Parathyroid adenoma (tissue), 2 donors: ENCODE results near the gene DLX2.

ENCODE experiments used
- H2AFZ ChIP-seq: fragments of 300-600 bp; sonication (generic); one replicate; pipeline ENCODE4 v1.7.0; 2017; ENCODE audit warnings: antibody characterized with exemption, mild to moderate bottlenecking
- H3K27ac ChIP-seq: fragments of 300-600 bp; sonication (generic); one replicate; pipeline ENCODE4 v1.7.0; 2017
- H3K27me3 ChIP-seq: fragments of 300-600 bp; sonication (generic); one replicate; pipeline ENCODE4 v1.7.0; 2017; ENCODE audit warnings: low read length; ENCODE audit not compliant: control insufficient read depth, insufficient read depth
- H3K36me3 ChIP-seq: fragments of 300-600 bp; sonication (generic); one replicate; pipeline ENCODE4 v1.7.0; 2017; ENCODE audit warnings: low read length; ENCODE audit not compliant: control insufficient read depth, insufficient read depth
- H3K4me1 ChIP-seq: fragments of 300-600 bp; sonication (generic); one replicate; pipeline ENCODE4 v1.7.0; 2017; ENCODE audit warnings: control low read depth
- H3K4me2 ChIP-seq: fragments of 300-600 bp; sonication (generic); one replicate; pipeline ENCODE4 v1.7.0; 2017; ENCODE audit warnings: low read length
- H3K4me3 ChIP-seq: fragments of 300-600 bp; sonication (generic); one replicate; pipeline ENCODE4 v1.7.0; 2017; ENCODE audit warnings: low read depth, low read length
- H3K79me2 ChIP-seq: fragments of 300-600 bp; sonication (generic); one replicate; pipeline ENCODE4 v1.7.0; 2017; ENCODE audit warnings: control low read depth
- H3K9ac ChIP-seq: fragments of 300-600 bp; sonication (generic); one replicate; pipeline ENCODE4 v1.7.0; 2017; ENCODE audit warnings: mild to moderate bottlenecking
- H3K9me3 ChIP-seq: fragments of 300-600 bp; sonication (generic); one replicate; pipeline ENCODE4 v1.7.0; 2017; ENCODE audit warnings: low read length; ENCODE audit not compliant: control insufficient read depth
- TF ChIP-seq, protein P1 (sequence below): fragments of 300-600 bp; sonication (generic); IDR thresholded peaks from one replicate; pipeline ENCODE4 v1.7.0; 2017; ENCODE audit warnings: antibody characterized with exemption, mild to moderate bottlenecking
- donor health status: primary hyperparathyroidism.

Gene DLX2

DNA sequence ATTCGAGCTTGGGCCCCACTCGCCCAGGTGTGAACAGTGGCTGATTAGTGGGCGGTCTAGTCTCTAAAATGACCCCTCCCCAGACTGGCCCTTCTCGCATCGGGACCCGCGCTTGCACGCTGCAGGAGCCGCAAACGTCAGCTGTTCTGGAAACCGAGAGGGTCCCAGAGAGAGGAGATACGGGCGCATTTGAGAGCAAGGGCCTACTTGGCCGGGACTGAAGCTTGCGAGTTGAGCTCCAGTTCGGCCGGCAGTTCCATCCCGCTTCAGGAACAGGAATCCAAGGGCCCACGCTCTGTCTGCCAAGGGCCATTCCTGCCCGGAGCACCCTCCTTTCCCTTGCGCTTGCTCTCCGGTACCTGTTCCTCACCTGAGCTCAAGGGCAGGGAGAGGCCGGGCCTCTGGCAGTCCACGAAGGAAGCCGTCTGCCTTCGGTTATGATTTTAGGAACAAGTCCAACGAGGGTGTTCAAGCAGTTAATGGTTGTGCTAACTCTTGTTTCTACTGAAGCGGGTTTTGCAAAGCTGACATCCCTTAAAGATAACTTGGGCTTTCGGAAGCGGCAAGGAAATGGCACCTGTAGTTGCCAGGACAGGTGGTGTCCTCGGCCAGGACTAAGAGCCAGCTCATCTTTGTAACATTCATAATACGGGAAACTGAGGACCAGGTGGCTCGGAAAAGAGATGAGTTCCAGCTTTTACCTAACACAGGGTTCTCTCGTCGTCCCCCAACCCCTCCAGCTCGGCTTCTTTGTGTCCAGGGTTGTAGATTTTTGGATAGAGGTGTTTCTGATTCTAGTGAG lies 21.3 kb downstream of the DLX2 start:
- Histone ChIP-seq H2AFZ (no peak overlapping the region), H3K27ac (no peak overlapping the region), H3K4me2 (no peak overlapping the region), H3K79me2 (no peaks in the 10 kb centered on the region), H3K9me3 (peaks cover 4% of the 10 kb centered on the region), H3K27me3 (peaks cover 22% of the 10 kb centered on the region), H3K4me1 (no peaks in the 10 kb centered on the region), H3K36me3 (no peaks in the 10 kb centered on the region), H3K9ac (no peak overlapping the region), H3K4me3 (no peak overlapping the region)
- TF ChIP-seq, protein P1, sequence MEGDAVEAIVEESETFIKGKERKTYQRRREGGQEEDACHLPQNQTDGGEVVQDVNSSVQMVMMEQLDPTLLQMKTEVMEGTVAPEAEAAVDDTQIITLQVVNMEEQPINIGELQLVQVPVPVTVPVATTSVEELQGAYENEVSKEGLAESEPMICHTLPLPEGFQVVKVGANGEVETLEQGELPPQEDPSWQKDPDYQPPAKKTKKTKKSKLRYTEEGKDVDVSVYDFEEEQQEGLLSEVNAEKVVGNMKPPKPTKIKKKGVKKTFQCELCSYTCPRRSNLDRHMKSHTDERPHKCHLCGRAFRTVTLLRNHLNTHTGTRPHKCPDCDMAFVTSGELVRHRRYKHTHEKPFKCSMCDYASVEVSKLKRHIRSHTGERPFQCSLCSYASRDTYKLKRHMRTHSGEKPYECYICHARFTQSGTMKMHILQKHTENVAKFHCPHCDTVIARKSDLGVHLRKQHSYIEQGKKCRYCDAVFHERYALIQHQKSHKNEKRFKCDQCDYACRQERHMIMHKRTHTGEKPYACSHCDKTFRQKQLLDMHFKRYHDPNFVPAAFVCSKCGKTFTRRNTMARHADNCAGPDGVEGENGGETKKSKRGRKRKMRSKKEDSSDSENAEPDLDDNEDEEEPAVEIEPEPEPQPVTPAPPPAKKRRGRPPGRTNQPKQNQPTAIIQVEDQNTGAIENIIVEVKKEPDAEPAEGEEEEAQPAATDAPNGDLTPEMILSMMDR, result no peak

DNA sequence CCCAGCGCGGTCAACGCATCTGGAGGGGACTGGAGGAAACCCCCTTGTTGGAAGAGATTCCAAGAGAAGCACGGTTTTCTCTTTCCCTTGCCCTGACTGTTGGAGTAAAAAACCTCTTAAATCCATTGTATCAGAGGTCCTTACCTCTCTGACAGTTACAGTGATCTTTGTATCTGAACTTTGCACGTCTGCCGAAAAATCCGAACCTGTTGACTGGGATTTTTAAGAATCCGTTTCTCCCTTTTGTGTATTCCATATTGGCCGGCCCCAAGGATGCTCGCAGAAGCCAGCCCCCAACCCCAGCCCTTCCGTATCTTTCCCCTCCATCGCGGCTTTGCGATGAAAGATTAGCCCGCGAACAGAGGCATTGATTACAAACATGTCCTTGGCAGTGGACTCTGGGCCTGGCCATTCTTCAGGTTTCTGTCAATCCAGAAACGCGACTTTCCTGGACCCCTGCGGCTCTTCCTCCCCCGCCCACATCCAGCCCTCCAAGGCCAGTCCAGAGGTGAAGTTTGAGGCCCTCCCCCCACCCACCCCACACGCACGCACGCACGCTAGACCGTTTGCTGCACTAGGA lies 22.0 kb downstream of the DLX2 start:
- Histone ChIP-seq H3K27ac (no peak overlapping the region), H3K4me2 (no peak overlapping the region), H3K79me2 (no peaks in the 10 kb centered on the region), H3K27me3 (peaks cover 18% of the 10 kb centered on the region), H3K4me1 (no peaks in the 10 kb centered on the region), H3K36me3 (no peaks in the 10 kb centered on the region), H3K4me3 (no peak overlapping the region), H3K9me3 (peaks cover 4% of the 10 kb centered on the region), H3K9ac (no peak overlapping the region), H2AFZ (no peak overlapping the region)
- TF ChIP-seq, protein P1, result no peak

DNA sequence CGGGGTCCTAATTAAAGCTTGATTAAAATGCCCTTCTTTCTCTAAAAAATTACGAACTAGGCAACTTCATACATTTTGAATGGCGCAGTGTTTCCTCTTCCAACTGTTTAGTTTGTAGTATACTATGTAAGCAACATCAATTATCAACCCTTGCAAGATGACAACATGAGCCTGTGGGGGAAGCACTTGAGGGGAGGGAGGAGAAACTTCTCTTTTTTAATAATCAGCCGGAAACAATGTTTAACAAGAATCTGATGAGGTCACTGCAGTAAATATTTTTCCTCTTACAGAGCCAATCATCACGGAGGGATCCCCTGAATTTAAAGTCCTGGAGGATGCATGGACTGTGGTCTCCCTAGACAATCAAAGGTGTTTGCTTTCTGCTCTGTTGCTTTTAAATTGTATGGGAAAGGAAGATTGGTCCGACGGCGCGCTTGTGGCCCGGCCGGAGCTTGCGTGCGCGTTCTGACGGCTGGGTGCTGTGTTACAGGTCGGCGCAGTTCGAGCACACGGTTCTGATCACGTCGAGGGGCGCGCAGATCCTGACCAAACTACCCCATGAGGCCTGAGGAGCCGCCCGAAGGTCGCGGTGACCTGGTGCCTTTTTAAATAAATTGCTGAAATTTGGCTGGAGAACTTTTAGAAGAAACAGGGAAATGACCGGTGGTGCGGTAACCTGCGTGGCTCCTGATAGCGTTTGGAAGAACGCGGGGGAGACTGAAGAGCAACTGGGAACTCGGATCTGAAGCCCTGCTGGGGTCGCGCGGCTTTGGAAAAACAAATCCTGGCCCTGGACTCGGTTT lies 22.7 kb downstream of the DLX2 start:
- Histone ChIP-seq H3K27ac (no peak overlapping the region), H3K27me3 (peaks cover 18% of the 10 kb centered on the region), H2AFZ (no peak overlapping the region), H3K4me1 (no peaks in the 10 kb centered on the region), H3K79me2 (no peaks in the 10 kb centered on the region), H3K9ac (no peak overlapping the region), H3K4me2 (no peak overlapping the region), H3K4me3 (no peak overlapping the region), H3K36me3 (no peaks in the 10 kb centered on the region), H3K9me3 (peaks cover 4% of the 10 kb centered on the region)
- TF ChIP-seq, protein P1, result no peak

DNA sequence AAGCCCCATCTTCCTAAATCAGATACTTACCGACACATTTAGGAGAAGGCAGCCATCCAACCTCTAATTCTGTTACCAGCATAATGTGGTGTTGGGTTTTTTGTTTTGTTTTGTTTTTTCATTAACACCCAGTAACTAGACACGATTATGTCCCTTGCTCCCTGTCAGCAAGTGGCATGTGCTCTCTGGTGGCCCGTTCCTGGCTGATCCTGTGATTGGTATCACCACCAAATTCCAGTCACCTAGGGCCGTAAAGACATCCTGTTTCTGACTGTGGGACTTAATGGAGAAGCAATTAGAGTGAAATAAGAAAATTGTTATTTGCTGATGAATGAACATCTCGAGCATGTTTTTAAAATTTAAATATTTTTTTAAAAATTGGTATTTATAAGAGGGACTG lies 23.3 kb downstream of the DLX2 start:
- Histone ChIP-seq H3K27me3 (peaks cover 18% of the 10 kb centered on the region), H3K79me2 (no peaks in the 10 kb centered on the region), H3K36me3 (no peaks in the 10 kb centered on the region)

More for the DNA sequence above, 23.3 kb downstream of the DLX2 start:
- Histone ChIP-seq H3K4me3 (no peak overlapping the region), H3K9ac (no peak overlapping the region), H3K4me1 (no peaks in the 10 kb centered on the region), H3K27ac (no peak overlapping the region), H3K4me2 (no peak overlapping the region), H3K9me3 (peaks cover 4% of the 10 kb centered on the region), H2AFZ (no peak overlapping the region)
- TF ChIP-seq, protein P1, result no peak
